DMS53 treated with DMSO at 0.1 percent for 48 hours (cell line): Measurements from ENCODE around the gene PHF21B.

Source experiments
- DNase-seq: peaks from one replicate; lab custom pipeline; 2025; ENCODE audit not compliant: unreplicated experiment; lab: John Stamatoyannopoulos, UW

PHF21B gene

DNA sequence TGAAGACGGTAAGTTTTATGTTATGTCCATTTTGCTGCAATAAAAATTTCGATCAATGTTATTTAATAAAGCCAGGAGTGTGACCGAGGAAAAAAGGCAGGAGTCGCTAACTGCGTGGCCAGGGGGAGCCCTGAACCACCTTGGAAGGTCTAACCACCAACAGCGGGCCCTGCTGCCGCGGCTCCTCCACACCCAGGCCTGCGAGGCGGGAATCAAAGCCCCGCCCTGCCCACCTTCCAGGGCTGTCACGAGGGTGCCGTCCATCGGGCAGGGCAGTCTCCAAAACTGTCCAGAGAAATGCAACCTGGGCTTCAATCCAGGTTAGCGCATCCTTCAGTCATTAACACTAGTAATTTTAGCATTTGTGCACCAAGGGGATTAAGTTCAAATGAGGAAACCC is 19.0 kb downstream of the PHF21B start:
- DNase-seq = no peak

DNA sequence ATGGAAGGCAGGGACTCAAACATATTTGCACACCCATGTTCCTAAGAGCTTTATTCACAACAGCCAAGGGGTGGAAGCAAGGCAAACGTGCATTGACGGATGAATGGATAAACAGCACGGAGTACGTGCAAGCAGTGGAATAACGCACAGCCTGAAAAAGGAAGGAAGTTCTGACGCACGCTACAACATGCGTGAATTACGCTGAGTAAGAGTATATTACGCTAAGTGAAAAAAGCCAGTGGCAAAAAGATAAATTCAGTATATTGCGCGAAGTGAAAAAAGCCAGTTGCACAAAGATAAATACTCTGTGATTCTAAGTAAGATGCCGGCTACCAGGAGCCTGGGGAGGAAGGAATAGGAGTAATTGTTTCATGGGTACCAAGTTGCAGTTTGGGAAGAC is 19.5 kb downstream of the PHF21B start:
- DNase-seq = no peak

GRCh38 chr22:44988671-44989070 is 21.1 kb downstream of the PHF21B start:
- no peak for DNase-seq

- no peak for DNase-seq
These were observed 22.9 kb downstream of the PHF21B start for GRCh38 chr22:44986926-44987325.

- no peak for DNase-seq
These were observed 23.8 kb downstream of the PHF21B start for GRCh38 chr22:44985906-44986527.

DNA sequence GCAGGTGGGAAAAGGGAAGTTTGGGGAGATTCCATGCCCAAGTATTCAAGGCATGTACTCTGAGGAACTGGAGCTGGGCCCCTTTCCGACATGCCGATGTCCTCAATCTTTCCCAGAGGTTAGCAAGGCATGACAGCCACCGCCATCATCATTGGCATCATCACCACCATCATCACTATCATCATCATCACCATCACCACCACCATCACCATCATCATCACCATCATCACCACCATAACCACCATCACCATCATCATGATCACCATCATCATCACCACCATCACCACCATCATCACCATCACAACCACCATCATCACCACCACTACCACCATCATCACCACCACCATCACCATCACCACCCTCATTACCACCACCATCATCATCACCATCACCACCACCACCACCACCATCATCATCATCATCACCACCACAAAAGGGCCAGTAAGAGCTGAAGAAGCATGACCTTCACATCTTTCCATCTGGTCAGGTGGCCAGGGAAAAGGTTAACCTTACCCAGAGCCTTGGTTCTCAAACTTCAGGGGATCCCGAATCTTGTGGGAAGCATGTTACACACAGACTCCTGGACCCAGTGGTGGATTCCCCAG is 25.8 kb downstream of the PHF21B start:
- DNase-seq = no peak

DNA sequence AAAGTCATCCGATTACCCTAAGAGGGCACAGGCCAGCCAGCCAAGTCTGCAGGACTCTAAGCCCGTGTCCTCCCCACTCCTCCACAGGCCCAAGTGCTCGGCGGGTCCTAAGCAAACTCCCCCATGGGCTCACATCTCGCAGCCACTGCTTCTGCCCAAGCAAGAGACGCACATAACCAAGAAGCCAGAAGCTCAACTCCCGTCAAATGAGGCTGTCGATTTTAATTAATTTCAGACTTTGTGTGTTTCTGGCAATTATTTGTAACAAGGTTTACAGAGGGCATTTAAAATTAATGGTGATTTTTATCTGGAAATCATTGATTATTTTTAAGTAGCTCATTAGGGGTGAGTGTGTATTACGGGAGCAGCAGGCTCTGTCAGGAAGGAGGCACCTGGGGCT is 27.4 kb downstream of the PHF21B start:
- no peak for DNase-seq

GRCh38 chr22:44981857-44982256 is 27.9 kb downstream of the PHF21B start:
- DNase-seq = no peak

DNA sequence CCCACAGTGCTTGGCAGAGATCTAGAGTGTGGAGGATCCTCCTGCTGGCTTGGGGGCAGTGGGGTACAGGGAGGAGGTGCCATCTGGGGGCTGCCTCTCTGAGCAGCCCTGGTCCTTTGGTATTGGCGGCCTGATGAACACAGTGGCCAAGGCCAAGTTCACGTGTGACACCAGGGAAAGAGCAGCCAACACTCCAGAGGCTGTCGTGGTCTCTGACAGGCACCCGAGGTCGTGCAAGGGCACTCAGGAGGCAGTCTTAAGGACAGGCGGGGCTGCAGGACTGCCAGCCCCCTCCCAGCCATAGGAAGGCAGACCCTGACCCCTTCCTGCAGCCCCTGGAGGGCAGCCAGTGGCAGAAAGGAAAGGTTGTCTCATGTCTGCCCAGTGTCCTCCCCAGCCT is 30.7 kb downstream of the PHF21B start:
- no peak for DNase-seq

DNA sequence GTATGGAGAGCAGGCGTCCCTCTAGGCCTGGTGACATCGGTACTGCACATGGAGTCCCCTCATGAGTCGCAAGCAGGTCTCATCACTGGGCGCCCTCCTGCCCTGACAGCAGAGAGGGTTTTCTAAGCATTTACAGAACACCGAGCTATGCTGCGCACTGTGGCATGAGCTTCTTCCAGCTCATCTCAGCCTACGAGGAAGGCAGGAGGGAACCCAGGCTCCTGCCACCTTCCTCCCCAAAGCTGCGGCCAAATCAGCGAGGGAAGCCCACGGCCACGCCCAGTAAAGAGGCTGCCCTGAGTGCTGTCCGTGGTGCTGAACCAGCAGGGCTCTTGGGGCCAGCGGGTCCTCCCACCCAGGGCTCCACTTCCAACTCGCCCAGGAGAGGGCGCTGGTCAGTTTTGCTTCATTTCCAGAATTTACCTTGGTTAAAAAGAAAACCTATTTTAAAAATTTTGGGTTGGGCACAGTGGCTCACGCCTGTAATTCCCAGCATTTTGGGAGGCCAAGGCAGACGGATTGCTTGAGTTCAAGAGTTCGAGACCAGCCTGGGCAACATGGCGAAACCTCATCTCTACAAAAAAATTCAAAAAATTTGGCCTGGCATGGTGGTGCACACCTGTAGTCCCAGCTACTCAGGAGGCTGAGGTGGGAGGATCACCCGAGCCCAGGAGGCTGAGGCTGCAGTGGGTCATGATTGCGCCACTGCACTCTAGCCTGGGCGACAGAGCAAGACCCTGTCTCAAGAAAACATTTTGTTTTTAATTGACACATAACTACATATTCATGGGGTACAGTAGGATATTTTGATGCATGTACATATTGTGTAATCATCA is 34.2 kb downstream of the PHF21B start:
- peak; percentile 10 for DNase-seq

DNA sequence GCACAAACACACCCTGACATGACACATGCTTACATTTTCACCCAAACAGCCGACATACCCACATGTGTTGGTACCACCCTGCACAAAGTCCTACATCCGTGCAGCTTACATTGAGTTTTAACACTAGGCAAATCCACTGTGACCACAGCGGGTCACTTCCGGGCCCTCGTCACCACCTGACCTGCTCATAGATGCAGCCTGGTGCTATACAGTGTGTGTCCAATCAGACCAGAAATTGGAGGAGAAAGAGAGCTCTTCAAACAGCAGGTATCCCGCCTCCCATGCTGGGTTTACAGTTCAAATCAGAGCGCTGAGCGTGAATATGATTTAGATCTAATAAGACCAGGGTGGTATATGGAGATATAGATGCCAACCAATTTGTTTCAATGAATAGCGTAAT is 35.4 kb downstream of the PHF21B start:
- no peak for DNase-seq

GRCh38 chr22:44973829-44974228 is 36.0 kb downstream of the PHF21B start:
- no peak for DNase-seq

DNA sequence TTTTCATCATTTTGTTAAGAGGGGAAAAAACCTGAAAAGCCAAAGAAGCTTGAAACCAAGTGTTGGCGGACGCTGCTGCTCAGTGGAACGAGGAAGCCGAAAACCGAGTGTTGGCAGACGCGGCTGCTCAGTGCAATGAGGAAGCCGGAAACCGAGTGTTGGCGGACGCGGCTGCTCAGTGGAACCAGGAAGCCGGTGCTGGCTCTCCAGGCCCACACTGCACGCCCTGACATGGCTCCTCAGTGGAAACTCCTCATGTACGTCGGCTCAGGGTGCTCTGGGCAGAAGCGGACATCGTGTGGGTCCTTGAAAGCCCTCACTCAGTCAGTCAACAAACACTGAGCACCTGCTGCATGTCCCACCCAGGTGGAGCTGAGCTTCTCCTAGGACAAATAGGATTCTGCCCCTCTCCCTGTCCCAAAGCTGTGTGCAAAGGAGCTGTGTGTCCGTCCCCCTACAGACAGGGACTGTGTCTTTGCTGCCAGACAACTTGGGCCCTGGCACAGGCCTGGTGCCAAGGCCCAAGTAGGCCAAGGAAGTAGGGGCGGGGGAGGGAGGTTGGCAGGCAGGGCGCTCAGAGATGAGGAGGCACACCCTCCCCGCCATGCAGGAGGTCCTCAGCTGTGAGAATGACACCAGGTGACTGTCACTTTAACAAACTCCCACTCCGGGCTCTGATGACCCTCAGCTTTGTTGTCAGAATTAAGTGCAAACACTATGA is 37.3 kb downstream of the PHF21B start:
- peak; percentile 20 for DNase-seq

- DNase-seq = no peak
These were observed 38.0 kb downstream of the PHF21B start for GRCh38 chr22:44971651-44972362.

GRCh38 chr22:44970291-44970690 is 39.5 kb downstream of the PHF21B start:
- no peak for DNase-seq

GRCh38 chr22:44969817-44970216 is 40.0 kb downstream of the PHF21B start:
- no peak for DNase-seq

DNA sequence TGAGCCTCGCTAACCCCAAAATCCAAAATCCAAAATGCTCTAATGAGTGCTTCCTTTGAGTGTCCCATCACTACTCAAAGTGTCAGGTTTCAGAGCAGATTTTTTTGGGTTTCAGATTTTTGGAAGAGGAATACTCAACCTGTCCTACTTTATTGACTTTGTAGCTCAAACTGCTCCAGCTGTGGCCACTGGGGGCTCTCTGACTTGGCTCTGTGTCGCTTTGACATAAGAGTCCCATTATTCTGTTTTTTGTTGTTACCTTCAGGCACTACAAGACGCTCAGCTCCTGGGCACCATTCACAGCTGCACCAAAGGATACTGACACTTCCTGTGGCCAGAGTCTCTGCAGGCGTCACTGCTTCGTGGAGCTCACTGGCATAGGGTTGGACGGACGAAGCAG is 41.1 kb downstream of the PHF21B start:
- DNase-seq = no peak

GRCh38 chr22:44965171-44965570 is 44.6 kb downstream of the PHF21B start:
- no peak for DNase-seq

DNA sequence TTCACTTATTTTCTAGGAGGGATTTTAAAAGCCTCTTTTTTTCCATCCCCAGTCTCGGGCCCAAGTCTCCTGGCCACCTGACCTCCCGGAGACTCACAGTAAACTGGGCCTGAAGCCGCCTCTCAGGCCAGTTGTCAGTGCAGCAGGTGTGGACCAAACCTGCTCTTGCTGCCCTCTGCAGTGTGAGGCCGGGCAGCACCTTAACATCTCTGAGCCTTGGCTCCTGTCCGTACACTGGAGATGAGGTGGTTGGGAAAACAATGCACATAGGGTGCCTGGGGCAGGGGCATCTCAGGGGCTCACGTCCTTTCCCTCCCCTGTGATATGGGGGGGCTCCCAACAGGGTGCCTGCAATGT is 45.1 kb downstream of the PHF21B start:
- DNase-seq = no peak

GRCh38 chr22:44963832-44964721 is 45.7 kb downstream of the PHF21B start:
- DNase-seq = no peak
